Measurements from ENCODE around the gene PRKN. TPM values are rescaled to one million over a fixed set of nuclear protein-coding genes. Genes with fewer than 3 reads are reported as not detected.

Gene PRKN
- total and polyA plus RNA-seq, 10 donors = 0.23 to 14.1 (median 7.0) TPM

DNA sequence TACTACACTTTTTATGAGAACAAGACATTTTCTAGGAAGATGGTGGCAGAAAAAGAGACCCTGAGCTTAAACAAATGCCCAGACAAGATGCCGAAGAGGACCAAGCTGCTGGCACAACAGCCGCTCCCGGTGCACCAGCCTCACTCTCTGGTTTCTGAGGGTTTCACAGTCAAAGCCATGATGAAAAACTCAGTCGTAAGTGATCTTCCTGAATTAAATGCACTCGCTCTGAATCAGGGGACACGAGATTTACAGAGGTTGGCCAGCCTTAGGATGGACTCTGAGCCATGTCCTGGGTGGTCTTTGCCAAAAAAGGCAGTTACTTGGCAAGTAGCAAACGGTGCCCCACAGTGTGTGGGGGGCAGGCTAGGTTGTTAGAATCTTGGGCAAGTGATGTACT, 631 bp upstream of the PRKN start:
- intact Hi-C loops (cut with DNase I; ENCODE audit: low total_unique reads) = no loop called here
- Histone ChIP-seq H3K27me3 (replicated peaks in 1 of 7) (no peaks in the 10 kb centered on the region), H3K4me1 (peaks cover 6 to 19% (median 10%) of the 10 kb centered on the region in 6 donors), H3K9me3 (peaks cover 0 to 10% (median 8%) of the 10 kb centered on the region in 8 donors), H3K27ac (peak overlapping the region in 6 of 8 donors; percentile 84 to 91 (median 88)), H3K4me3 (peak overlapping the region in 7 of 8 donors; percentile 62 to 94 (median 78)), H3K36me3 (no peaks in the 10 kb centered on the region)
- TF ChIP-seq POLR2AphosphoS5 (IDR thresholded peaks at IDR 0.05) (no peak), POLR2A (IDR thresholded peaks at IDR 0.05) (no peak)
- TF ChIP-seq, protein P1, sequence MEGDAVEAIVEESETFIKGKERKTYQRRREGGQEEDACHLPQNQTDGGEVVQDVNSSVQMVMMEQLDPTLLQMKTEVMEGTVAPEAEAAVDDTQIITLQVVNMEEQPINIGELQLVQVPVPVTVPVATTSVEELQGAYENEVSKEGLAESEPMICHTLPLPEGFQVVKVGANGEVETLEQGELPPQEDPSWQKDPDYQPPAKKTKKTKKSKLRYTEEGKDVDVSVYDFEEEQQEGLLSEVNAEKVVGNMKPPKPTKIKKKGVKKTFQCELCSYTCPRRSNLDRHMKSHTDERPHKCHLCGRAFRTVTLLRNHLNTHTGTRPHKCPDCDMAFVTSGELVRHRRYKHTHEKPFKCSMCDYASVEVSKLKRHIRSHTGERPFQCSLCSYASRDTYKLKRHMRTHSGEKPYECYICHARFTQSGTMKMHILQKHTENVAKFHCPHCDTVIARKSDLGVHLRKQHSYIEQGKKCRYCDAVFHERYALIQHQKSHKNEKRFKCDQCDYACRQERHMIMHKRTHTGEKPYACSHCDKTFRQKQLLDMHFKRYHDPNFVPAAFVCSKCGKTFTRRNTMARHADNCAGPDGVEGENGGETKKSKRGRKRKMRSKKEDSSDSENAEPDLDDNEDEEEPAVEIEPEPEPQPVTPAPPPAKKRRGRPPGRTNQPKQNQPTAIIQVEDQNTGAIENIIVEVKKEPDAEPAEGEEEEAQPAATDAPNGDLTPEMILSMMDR (IDR thresholded peaks at IDR 0.05 in 8 of 11, conservative IDR thresholded peaks at IDR 0.05 in 3 of 11) = no peak
- peak; percentile 77 for DNase-seq
- 48 to 73% (median 60%) methylated on average over 7 of the region's 7 CpGs for WGBS, 5 donors

DNA sequence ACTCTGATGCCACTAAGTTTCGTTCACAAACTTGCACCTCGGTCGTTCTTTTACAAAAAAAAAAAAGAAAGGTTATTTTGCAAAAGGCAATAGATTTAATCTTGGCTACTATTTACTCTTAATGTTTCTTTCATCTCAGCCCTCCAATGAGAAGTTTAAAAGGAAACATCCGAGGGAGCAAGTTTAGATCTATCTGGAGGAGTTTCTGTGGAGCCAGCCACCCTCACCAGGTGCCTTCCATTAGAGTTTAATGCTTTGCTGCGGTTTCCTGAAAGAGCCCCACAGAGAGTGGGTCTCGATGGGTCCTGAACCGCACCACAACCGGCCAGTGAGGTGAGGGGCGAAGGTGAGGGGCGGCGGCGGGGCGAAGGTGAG, 632 bp downstream of the PRKN start:
- Histone ChIP-seq H3K4me1 (peaks cover 6 to 19% (median 10%) of the 10 kb centered on the region in 6 donors), H3K27ac (peak overlapping the region; percentile 57 to 91 (median 86)), H3K27me3 (replicated peaks in 1 of 7) (no peaks in the 10 kb centered on the region), H3K4me3 (peak overlapping the region; percentile 53 to 94 (median 76)), H3K9me3 (peaks cover 0 to 10% (median 8%) of the 10 kb centered on the region in 8 donors), H3K36me3 (no peaks in the 10 kb centered on the region)
- 8 to 12% (median 10%) methylated on average over 10 to 13 of the region's 13 CpGs for WGBS, 5 donors
- intact Hi-C loops (cut with DNase I; ENCODE audit: low total_unique reads) = no loop called here
- TF ChIP-seq, protein P1 (IDR thresholded peaks at IDR 0.05 in 8 of 11, conservative IDR thresholded peaks at IDR 0.05 in 3 of 11) = no peak
- TF ChIP-seq POLR2A (IDR thresholded peaks at IDR 0.05) = no peak
- no peak for TF ChIP-seq POLR2AphosphoS5 (IDR thresholded peaks at IDR 0.05)
- no peak for DNase-seq

DNA sequence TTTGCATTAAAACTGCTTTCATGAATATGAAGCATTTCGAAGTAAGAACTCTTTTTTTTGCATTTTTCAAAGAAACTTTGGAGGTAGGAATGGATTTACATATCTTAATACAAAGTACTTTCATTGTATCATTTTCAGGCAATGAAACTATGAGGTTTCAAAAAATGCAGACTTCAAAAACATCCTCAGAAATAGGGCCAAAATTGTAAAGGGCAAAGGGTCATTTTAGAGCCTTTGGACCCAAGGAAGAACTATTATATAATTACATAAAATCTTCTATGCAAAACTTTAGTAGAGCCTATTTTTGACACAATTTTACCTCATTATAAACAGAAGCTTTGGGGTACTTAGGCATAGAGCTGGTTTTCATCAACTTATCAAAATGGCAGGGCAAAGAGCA, 4.9 kb downstream of the PRKN start:
- no peak for TF ChIP-seq POLR2A (IDR thresholded peaks at IDR 0.05)
- TF ChIP-seq, protein P1 (IDR thresholded peaks at IDR 0.05 in 8 of 11, conservative IDR thresholded peaks at IDR 0.05 in 3 of 11) = no peak
- no peak for TF ChIP-seq POLR2AphosphoS5 (IDR thresholded peaks at IDR 0.05)
- no peak for DNase-seq
- intact Hi-C loops (cut with DNase I; ENCODE audit: low total_unique reads) = no loop called here
- Histone ChIP-seq H3K27ac (no peak overlapping the region), H3K36me3 (no peaks in the 10 kb centered on the region), H3K27me3 (replicated peaks in 1 of 7) (no peaks in the 10 kb centered on the region), H3K9me3 (peaks cover 0 to 4% (median 0%) of the 10 kb centered on the region in 8 donors), H3K4me3 (no peak overlapping the region), H3K4me1 (peaks cover 4 to 12% (median 7%) of the 10 kb centered on the region in 6 donors)
- WGBS, 5 donors = 67 to 83% (median 75%) methylated on average over 1 of the region's 1 CpG

DNA sequence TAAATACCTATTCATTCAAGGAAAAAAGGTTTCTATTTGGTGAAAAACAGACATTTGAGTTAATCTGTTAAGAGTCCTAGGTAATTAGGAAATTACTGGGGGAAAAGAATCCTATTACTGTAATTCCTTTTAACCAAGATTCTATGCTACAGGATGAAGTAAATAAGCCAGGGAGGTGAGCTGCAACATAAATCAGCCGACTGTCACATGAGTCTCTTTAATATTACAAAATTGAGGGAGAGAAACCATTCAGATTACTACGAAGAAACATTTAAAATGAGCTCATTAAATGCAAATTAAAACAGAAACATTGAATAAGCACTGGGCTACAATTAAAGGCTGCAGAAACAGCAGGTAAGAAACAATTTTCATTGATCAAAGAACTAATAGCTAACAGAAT, 5.3 kb downstream of the PRKN start:
- H3K36me3 ChIP-seq = no peaks in the 10 kb centered on the region
- DNase-seq = no peak
- no peak for TF ChIP-seq POLR2A (IDR thresholded peaks at IDR 0.05)
- TF ChIP-seq, protein P1 (IDR thresholded peaks at IDR 0.05 in 8 of 11, conservative IDR thresholded peaks at IDR 0.05 in 3 of 11) = no peak
- TF ChIP-seq POLR2AphosphoS5 (IDR thresholded peaks at IDR 0.05) = no peak
- peaks cover 0 to 5% (median 0%) of the 10 kb centered on the region in 8 donors for H3K9me3 ChIP-seq
- no peak overlapping the region for H3K27ac ChIP-seq
- intact Hi-C loops (cut with DNase I; ENCODE audit: low total_unique reads) = no loop called here
- no peaks in the 10 kb centered on the region for H3K27me3 ChIP-seq (replicated peaks in 1 of 7)
- 74 to 97% (median 86%) methylated on average over 2 of the region's 2 CpGs for WGBS, 5 donors
- peaks cover 4 to 12% (median 7%) of the 10 kb centered on the region in 6 donors for H3K4me1 ChIP-seq
- H3K4me3 ChIP-seq = no peak overlapping the region
